Mammary epithelial cell (primary cell): ENCODE results near the gene C1QL1.

ENCODE experiments used
- EZH2 ChIP-seq: IDR thresholded peaks from 2 replicates; pipeline ENCODE4 v1.6.1; 2012; ENCODE audit warnings: low read length, inconsistent platforms, borderline replicate concordance
- TF ChIP-seq, protein P1 (sequence below), 2 donors: IDR thresholded peaks in 1 of 2; conservative IDR thresholded peaks in 1 of 2; 2 replicates each; pipeline ENCODE4 v1.5.1; 2011 to 2012; ENCODE audit warnings: inconsistent platforms in 2 of 2, low read length in 2 of 2, mild to moderate bottlenecking in 2 of 2, control low read depth in 1 of 2, low read depth in 1 of 2; ENCODE audit not compliant: insufficient read depth in 1 of 2; ENCODE audit errors: extremely low read depth in 1 of 2

- TF ChIP-seq, protein P1, sequence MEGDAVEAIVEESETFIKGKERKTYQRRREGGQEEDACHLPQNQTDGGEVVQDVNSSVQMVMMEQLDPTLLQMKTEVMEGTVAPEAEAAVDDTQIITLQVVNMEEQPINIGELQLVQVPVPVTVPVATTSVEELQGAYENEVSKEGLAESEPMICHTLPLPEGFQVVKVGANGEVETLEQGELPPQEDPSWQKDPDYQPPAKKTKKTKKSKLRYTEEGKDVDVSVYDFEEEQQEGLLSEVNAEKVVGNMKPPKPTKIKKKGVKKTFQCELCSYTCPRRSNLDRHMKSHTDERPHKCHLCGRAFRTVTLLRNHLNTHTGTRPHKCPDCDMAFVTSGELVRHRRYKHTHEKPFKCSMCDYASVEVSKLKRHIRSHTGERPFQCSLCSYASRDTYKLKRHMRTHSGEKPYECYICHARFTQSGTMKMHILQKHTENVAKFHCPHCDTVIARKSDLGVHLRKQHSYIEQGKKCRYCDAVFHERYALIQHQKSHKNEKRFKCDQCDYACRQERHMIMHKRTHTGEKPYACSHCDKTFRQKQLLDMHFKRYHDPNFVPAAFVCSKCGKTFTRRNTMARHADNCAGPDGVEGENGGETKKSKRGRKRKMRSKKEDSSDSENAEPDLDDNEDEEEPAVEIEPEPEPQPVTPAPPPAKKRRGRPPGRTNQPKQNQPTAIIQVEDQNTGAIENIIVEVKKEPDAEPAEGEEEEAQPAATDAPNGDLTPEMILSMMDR (conservative IDR thresholded peaks at IDR 0.05 in 1 of 2, IDR thresholded peaks at IDR 0.05 in 1 of 2; ENCODE audit: extremely low read depth in 1 of 2, insufficient read depth in 1 of 2, low read depth in 1 of 2, low read length in 2 of 2): no peak
- no peak for TF ChIP-seq EZH2
Measured at GRCh38 chr17:44925731-44926697, 42.1 kb downstream of the C1QL1 start.
